ENCODE results near the gene ENTPD7.
"Not testable (repeated sequence)": the region's sequence is repeated elsewhere in the genome, so short reads cannot be mapped to it uniquely, and the experiment has no call there.

The ENTPD7 gene

DNA sequence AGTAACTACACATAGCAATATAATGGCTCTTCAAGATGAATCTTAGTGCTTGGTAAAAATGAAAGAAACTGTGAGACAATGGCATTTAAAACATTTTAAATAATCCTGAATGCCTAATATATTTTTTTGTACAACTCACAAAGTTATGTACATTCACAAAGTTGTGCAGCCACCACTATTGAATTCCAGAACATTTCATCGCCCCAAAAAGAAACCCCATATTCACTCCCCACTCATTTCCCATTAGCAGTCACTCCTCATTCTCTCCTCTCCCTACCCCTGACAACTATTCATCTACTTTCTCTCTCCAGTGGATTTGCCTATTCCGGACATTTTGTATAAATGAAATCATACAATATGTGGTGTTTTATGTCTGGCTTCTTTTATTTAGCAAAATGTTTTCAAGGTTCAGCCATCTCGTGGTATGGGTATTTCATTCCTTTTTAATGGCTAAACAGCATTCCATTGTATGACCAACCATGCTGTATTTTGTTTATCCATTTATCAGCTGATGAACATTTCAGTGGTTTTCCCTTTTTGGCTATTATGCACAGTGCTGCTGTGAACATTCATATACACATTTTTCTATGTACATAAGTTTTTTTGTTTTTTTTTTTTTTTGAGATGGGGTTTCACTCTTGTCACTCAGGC, 34.7 kb downstream of the ENTPD7 start:
- DNase-seq: no peak

DNA sequence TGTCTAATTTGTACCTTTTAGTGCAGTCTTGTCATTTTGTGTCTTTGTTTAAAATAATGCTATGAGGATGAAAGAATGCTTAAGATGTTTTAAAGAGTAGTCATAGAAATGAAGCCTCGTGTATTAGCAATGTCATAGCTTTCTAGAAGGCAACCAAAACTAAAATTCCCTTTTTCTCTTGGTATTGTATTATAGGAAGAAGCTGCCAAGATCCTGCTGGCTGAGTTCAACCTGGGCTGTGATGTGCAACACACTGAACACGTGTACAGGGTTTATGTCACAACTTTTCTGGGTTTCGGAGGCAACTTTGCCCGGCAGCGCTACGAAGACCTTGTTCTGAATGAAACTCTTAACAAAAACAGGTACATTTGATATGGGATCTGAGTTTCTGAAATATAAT, 36.5 kb downstream of the ENTPD7 start:
- no peak for DNase-seq

DNA sequence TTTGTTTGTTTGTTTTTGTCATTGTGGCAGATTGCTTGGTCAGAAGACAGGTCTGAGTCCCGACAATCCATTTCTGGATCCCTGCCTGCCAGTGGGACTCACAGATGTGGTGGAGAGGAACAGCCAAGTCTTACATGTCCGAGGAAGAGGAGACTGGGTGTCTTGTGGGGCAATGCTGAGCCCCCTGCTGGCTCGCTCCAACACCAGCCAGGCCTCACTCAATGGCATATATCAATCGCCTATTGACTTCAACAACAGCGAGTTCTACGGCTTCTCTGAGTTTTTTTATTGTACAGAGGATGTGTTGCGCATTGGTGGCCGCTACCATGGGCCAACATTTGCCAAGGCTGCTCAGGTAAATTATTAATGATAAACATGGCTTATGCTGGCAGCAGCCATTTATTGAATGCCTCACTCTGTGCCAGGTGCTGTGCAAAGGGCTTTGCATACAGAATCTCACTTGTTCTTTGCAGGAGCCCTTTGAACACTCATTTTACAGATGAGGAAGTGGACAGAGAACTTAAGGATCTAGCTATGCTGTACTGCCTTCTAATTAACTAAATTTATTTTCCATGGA, 39.3 kb downstream of the ENTPD7 start:
- no peak for DNase-seq

DNA sequence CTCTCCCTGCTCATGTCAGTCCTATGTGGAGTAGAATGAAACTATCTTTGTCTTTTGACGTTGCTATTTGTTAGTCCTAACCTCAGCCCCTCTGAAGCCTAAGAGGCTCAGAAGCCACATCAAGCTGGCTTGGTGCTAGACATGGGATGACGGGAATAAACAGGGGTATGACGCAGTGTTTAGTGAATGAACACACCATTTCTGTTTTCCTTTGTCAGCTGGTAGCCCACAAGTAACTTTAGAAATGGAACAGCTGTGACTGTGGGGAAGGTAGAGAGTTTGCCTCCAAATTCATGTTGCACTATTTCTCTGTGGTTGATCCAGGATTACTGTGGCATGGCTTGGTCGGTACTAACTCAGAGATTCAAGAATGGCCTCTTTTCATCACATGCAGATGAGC, 41.3 kb downstream of the ENTPD7 start:
- no peak for DNase-seq

DNA sequence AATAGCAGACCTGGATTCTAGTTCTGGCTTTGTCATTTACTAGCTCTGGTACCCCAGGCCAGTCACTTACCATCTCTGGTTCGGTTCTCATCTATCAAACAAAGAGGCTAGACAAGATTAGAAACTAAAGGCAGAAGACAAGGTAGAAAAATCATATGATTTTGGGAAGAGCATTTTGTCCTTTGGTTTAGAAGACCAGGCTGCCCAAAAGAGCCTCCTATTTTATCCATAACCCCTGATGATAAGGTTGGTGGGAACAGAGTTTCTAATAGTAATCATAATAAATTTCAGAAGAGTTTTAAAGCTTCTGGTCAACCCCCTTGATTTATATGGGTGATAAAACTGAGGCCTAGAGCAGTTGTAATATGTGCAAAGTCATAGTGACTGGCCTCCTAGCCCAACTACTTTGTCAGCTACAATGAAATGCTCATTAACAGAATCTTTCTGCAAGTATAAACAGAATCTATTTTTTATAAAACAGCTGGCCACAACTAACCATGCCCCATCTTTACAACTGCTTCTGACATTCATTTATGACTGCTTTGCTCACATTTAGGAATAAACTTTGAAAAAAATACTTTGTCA, 49.2 kb downstream of the ENTPD7 start:
- DNase-seq: no peak

DNA sequence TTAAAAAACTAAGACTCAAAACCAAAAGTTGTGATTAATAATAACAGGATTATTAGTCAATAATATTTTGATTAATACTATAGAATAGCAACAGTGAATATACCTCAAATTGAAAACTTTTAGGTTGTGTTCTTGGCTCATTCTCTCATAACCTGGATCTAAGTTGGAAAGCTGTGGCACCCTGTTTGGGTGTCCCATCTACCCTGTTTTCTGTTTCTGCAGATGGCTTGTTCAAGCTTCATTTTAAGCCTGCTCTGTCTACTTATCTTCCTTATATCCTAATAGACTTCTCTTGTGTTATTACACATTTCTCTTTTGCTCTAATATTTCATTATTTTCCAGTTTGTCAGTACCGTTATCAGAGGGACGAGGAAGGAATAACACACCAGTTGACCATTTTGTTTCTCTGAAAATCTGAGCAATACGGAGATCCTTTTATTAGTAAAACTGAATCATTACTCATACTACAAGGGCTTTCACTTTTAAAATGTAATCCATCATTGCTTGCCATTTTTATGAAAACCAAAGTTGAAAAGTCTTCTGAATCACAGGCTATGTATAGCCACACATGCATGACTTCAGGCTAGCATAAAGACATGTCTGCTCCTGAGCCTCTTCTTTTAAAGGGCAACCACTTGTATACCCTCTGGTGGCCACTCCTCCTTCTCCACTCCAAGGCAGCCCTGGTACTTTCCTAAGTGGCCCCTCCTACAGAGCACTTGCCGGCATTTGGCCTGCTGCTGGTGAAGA, 50.3 kb downstream of the ENTPD7 start:
- peak in 1 of 2 experiments; percentile 23 for DNase-seq

DNA sequence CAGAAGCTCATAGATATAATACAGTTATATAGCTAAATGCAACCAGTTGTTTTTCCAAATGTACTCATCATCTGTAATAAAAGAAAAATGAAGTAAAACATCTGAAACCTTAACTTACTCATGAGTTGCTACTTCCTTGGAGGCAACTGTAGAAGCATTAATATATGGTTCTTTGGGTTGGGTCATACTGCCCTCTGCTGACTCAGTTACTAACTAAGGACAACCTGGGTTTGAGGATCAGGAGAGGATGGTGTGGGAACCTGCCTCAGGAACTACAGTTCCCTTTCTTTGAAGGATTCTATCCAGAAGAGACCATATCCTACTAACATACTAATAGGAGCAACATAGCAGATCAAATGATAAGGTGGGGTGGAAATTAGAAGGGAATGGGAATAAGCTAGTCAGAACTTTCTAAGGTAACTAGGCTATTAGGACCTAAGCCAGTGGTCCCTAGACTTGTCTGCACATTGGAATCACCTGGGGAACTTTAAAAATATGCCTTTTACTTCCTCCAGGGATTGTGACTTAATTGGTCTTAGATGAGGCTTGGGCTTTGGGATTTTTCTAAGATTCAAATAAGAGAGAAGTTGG, 51.9 kb downstream of the ENTPD7 start:
- no peak for DNase-seq

DNA sequence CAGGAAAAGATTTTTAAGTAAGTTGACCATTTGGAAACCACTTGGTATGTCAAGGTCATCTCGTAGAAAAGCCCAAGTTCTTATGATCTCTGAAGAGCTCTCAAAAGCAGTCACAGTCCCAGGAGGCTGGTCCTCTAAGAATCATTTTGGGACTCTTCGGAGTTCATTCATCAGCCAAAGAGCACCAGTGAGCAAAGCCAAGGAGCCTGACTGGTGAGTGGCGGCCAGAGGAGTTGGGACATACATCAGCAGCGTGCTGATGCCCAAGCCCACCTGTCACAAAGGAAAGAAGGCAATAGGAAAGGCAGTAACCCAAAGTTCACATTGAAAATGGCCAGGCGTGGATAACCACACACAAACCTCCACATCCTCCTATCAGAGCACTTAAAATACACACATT, 55.1 kb downstream of the ENTPD7 start:
- DNase-seq: no peak

DNA sequence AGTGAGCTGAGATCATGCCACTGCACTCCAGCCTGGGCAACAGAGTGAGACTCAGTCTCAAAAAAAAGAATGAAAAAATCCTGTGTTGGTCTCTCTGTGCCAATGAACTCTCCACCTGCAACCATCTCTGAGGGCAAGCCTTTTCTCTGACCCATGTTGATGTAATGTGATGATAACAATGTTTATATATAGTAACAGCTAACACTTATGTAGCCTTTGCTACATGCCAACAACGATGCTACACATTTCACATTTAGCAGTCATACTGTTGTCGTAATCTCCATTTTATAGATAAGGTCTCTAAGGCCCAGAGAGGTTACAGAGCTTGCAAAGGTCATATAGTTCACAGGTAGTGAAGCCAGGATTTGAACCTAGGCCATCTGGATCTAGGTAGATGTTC, 61.1 kb downstream of the ENTPD7 start:
- no peak for DNase-seq

DNA sequence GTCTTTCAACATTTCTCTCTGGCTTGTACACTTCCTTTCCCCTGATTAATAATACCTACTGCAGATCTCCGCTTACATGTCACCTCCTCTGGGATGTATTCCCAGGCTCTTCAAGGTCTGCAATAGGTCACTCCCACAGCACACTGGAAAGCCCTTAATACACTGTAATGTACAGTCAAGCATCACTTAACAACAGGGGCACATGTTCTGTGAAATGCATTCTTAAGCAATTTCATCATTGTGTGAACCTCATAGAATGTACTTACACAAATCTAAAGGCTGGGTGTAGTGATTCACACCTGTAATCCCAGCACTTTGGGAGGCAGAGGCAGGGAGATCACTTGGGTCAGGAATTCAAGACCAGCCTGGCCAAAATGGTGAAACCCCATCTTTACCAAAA, 70.7 kb downstream of the ENTPD7 start:
- no peak for DNase-seq

DNA sequence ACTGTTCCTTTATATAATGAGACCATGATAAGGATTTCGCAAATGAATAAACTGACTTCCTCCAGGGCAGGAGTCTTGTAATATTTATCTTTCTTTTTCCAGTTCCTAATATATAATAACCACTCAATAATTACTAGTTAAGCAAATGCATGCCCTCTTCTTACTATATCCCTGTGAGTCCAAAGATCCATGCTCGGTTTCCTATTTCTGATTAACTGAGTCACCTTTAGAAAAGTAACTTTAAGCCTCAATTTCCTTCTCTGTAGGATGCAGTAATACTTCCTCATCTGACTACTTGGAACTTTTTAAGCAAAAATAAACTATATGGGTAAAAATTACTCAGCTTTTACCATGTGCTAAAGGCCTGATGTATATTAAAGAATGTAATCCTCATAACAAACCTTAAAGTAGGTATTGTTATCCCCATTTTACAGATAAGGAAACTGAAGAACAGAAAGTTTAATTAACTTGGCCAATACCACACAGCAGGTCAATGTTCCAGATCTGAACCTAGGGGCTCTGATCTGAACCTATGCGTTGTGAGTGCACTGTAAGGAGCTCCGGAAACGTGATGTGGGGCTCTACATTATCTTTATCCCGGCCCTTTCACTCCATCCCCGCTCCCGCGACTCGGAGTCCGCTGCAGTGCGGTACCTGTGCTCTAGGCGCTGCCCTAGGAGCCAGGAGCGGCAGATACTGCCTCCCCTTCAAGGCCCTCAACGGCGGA, 72.2 kb downstream of the ENTPD7 start:
- DNase-seq: no peak

DNA sequence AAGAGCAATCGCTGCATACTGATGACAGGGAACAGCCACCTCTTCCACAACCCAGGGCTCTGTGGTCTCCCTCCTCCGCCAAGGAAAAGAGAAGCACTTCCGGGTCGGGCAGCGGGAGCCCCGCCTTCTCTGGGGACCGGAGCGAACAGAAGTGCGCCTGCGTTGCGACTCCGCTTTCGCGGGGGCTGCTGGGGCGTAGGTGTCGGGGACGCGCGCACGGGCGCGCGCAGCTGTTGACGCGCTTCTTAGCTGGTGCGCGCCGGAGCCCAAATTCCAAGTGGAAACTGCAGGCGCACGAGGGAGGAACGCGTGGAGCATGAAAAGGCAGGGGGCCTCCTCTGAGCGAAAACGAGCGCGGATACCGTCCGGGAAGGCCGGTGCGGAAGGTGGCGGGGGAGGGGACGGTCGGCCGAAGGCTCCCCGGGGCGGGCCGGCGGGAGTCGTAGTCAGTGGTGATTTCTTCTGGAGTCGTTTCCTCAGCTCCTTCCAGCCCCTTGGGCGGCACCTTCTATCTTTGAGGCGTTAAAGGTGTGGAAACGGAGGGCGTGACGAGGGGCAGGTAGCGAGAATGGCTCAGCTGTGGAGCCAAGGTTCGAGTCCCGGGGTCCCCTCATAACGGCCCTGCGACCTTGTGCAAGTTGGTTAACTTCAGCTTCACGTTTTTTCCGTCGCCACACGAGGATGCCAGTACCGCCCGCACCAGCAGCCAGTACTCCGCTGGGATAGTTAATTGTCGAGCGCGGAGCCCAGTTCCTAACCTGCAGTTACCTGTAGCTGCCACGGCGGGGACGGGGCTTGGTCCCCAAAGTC, 72.9 kb downstream of the ENTPD7 start, which contains the start of the genes COX15 and CUTC:
Gene COX15, minus strand, starts transcription at position 95 of the 810 bp plus-strand sequence. Its CDS starts 78 bp downstream, at position 17.
Gene CUTC, plus strand, starts transcription at position 202 of the 810 bp plus-strand sequence. Its CDS starts 115 bp downstream, at position 317.
- DNase-seq: peak; percentile 79 to 90

DNA sequence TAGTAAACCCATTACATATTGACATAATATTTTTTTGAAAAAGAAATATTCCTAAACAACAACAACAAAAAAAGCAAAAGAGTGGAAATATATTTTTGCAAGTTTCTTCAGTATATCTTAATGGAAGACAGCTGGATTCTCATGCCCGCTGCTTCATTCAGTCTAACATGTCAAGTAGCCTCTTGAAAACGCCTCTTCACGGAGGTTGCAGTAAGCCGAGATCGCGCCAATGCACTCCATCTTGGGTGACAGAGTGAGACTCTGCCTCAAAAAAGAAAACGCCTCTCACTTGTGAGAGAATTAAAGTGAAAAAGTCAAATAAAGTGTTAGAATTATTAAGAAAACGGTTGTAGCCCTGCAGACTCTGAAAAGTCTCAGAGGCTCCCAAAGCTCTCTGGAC, 74.1 kb downstream of the ENTPD7 start:
- DNase-seq: peak in 1 of 2 experiments; percentile 56

DNA sequence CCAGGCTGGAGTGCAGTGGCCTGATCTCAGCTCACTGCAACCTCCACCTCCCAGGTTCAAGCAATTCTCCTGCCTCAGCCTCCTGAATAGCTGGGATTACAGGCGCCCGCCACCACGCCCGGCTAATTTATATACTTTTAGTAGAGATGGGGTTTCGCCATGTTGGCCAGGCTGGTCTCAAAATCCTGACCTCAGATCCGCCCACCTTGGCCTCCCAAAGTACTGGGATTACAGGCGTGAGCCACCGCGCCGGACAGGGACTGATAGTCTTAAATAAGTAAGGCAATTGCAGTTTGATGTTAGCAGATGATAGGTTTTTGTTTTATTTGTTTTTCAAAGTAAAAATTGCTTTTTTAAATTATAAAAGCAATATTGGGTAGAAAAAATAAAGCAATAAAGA, 74.8 kb downstream of the ENTPD7 start:
- not testable (repeated sequence) for DNase-seq

DNA sequence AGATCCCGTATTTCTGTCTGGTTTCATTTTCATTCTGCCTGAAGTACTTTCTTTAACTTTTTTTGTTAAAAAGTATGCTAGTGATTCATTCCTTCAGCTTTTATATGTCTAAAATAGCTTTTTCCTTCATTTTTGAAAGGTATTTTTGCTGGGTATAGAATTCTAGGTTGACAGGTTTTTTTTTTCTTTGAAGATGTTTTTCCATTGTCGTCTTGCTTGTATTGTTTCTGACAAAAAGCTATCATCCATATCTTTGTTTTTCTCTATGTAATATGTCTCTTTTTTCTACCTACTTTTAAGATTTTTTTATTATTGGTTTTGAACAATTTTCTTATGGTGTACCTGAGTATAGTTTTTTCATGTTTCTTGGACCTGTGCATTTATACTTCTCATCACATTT, 81.0 kb downstream of the ENTPD7 start:
- no peak for DNase-seq

DNA sequence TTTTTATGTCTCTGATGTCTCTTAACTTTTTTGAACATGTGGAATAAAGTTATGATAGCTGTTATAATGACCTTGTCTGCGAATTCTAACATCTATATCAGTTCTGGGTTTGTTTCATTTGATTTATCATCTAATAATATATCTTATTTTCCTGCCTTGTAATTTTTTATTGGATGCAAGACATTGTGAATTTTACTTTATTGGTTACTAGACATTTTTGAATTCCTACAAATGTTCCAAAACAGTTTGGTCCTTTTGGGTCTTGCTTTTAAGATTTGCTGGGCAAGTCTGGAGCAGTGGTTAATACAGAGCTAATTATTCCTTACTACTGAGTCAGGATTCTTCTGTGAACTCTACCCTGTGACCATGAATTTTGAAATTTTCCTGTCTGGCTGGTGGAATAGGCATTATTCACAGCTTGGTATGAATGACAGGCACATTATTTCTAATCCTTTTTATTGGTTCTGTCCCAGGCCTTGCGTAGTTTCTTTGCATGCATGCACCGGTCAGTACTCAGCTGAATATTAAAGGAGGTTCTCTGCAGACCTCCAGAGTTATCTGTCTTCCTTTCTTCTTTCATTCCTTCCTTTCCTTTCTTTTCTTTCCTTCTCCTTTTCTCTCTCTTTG, 81.7 kb downstream of the ENTPD7 start:
- no peak for DNase-seq

DNA sequence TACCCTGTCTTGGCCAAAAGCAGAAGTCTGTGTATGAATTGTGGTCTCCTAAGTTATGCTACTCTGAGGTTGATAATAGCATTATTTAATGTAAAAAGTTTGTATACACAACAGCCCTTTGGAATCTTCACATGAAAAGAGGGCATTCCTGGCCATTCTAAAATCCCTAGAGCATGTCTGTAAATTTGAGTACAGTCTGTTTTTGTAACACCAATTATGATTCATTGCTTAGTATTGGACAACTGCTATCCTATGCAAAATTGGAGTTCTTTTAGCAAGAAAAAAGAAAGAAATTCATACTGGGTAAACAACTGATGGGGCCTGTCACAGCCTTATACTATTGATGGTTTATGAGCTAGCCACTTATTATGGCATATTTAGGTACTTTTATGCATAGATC, 82.9 kb downstream of the ENTPD7 start:
- no peak for DNase-seq

DNA sequence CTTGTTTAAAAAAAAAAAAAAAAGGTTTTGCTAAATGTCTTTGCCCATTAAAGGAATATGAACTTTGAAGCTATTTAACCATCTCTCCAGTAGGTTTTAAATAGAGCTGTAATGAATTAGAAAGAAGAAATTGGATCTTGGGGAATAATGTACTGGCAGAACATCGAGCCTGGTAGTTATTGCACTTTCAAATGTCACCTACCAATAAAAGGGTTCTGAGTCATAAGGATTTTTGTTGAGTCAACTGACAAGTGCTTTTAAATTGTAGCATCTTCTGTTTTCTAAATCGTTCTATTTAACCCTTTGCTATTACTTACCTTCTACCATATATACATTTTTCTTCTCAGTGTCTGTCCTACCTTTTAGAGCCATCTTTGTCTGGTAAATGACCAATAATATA, 83.4 kb downstream of the ENTPD7 start:
- no peak for DNase-seq

DNA sequence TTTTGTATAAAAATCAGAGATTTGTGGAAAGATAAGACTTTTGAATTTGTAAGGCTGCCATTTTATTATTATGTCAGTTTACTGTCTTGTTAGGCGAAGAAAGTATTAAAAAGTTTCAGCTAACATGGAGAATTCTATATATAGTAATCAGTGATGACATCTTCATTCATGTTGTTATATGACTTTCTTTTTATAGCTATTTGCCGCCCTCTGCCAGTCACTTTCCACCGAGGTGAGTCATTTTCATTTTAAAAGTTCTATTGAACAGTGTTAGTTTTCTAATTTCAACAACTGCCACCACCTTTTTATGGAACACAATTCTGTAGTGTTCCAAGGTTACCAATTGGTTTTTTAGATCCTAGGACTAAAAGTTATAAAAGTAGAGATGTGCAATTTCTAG, 84.5 kb downstream of the ENTPD7 start:
- DNase-seq: no peak

DNA sequence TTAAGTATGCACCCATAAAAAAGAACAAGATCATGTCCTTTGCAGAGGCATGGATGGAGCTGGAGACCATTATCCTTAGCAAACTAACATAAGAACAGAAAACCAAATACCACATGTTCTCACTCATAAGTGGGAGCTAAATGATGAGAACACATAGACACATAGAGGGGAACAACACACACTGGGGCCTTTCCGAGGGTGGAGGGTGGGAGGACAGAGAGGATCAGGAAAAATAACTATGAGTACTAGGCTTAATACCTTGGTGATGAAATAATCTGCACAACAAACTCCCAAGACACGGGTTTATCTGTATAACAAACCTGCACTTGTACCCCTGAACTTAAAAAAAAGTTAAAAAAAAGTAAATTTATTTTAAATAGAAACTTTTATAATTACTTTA, 86.9 kb downstream of the ENTPD7 start:
- not testable (repeated sequence) for DNase-seq

DNA sequence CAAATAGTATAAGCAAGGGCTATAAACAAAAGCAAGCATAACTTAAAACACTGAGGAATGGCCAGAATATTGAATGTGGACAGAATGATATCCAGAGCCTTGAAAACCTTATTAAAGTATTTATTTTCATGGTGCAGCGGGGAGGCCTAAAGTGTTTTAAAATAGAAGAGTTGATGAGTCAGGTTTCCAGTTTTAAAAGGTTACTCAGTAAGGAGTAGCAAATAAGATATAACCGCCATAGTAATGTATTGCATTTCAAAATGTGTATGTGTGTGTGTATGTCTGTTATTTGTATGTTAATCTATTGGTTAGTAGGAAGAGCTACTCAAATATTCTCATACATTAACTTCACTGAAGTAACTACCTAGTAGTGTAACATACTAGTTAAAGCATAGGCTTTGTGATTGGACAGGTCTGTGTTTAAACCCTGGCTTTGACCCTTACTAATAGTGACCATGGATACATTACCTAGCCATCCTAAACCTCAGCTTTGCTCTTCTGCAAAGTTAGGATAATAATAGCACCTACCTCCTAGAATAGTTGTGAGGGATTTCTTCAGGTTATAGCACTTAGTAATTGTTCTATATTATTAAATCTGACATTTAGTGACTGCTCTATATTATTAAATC, 89.6 kb downstream of the ENTPD7 start:
- no peak for DNase-seq
